ENCODE data around the gene REV3L.

The REV3L gene

DNA sequence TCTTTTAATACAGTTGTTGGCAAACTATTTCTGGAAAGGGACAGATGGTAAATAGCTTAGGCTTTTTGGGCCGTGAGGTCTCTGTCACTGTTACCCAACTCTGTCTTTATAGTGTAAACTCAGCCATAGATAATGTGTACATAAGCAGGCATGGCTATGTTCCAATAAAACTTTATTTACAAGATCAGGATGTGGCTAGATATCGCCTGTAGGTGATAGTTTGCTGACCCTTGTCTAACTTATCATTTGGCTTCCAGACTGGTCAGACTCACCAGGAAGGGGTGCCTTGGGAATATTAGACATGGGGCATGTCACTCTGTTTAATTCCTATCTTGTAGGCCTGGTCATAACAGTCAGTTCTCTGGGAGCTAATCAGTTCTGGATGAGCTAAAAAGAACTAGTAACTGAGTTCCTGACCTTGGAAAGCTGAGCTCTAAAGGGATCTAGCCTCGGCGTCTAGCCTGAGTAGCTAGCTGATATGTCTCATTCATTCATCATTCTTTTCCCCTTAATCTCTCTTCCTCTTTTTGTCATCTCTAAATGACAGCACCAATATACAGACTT lies 232.1 kb downstream of the REV3L start:
- no peak overlapping the region for H3K4me3 ChIP-seq (ENCODE audit: low read depth, low read length)
- DNase-seq (ENCODE audit: low read depth), result no peak
